Measurements from ENCODE around the gene ZNF835. TPM values are rescaled to one million over a fixed set of nuclear protein-coding genes. Genes with fewer than 3 reads are reported as not detected.
A peak's percentile ranks its signal among the peaks of the same experiment; 100 is the strongest.

ZNF835 gene
- total and polyA plus RNA-seq, 2 of the 13 experiments (the other 11 are each of a cell fraction or from before 2014, with no cell fraction given): not detected

DNA sequence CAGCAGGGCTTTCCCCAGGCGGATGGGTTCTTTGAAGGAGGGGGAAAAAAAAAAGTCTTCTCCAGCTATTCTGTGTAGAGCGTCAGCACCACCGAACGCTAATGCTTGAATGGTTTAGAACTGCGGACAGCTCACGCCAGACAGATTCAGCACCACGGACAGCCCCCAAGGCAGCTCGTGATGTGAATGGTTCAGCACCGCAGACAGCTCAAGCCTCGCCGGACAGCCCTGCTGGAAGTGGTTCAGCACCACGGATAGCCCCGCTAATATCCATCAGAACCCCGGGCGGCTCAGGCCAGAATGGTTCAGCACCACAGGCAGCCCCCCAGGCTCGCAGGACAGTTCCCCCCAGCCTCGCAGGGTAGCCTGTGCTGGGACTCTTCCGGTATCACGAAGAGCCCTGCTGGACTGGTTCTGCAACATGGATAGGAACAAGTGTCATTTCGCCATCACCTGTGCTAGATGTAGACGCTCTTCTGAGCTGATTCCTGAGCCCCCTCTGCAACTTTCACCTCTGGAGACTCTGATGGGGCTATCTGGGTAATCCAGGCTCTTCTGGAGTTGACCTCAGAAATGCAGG, 33.5 kb downstream of the ZNF835 start (continued):
- TF ChIP-seq, protein P1, sequence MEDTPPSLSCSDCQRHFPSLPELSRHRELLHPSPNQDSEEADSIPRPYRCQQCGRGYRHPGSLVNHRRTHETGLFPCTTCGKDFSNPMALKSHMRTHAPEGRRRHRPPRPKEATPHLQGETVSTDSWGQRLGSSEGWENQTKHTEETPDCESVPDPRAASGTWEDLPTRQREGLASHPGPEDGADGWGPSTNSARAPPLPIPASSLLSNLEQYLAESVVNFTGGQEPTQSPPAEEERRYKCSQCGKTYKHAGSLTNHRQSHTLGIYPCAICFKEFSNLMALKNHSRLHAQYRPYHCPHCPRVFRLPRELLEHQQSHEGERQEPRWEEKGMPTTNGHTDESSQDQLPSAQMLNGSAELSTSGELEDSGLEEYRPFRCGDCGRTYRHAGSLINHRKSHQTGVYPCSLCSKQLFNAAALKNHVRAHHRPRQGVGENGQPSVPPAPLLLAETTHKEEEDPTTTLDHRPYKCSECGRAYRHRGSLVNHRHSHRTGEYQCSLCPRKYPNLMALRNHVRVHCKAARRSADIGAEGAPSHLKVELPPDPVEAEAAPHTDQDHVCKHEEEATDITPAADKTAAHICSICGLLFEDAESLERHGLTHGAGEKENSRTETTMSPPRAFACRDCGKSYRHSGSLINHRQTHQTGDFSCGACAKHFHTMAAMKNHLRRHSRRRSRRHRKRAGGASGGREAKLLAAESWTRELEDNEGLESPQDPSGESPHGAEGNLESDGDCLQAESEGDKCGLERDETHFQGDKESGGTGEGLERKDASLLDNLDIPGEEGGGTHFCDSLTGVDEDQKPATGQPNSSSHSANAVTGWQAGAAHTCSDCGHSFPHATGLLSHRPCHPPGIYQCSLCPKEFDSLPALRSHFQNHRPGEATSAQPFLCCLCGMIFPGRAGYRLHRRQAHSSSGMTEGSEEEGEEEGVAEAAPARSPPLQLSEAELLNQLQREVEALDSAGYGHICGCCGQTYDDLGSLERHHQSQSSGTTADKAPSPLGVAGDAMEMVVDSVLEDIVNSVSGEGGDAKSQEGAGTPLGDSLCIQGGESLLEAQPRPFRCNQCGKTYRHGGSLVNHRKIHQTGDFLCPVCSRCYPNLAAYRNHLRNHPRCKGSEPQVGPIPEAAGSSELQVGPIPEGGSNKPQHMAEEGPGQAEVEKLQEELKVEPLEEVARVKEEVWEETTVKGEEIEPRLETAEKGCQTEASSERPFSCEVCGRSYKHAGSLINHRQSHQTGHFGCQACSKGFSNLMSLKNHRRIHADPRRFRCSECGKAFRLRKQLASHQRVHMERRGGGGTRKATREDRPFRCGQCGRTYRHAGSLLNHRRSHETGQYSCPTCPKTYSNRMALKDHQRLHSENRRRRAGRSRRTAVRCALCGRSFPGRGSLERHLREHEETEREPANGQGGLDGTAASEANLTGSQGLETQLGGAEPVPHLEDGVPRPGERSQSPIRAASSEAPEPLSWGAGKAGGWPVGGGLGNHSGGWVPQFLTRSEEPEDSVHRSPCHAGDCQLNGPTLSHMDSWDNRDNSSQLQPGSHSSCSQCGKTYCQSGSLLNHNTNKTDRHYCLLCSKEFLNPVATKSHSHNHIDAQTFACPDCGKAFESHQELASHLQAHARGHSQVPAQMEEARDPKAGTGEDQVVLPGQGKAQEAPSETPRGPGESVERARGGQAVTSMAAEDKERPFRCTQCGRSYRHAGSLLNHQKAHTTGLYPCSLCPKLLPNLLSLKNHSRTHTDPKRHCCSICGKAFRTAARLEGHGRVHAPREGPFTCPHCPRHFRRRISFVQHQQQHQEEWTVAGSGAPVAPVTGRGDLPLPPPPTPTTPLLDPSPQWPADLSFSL (CRISPR knock-in tag; IDR thresholded peaks at IDR 0.05): peak; percentile 90
- TF ChIP-seq ZNF550 (CRISPR knock-in tag; IDR thresholded peaks at IDR 0.05; ENCODE audit: borderline replicate concordance): peak; percentile 96; the same call in 1 of the 2 replicates
- TF ChIP-seq ZNF776 (CRISPR knock-in tag; IDR thresholded peaks at IDR 0.05): peak; percentile 99
- no peak for TF ChIP-seq TCF7 (IDR thresholded peaks at IDR 0.05; ENCODE audit: low read depth)
- TF ChIP-seq ZFP90 (CRISPR knock-in tag; IDR thresholded peaks at IDR 0.05; ENCODE audit: borderline replicate concordance): peak; percentile 100
- TF ChIP-seq ZFP37 (CRISPR knock-in tag; IDR thresholded peaks at IDR 0.05; ENCODE audit: borderline replicate concordance): peak; percentile 100
- TF ChIP-seq FOXK2 (IDR thresholded peaks at IDR 0.05): no peak
- TF ChIP-seq ZC3H4 (CRISPR knock-in tag; IDR thresholded peaks at IDR 0.05; ENCODE audit: borderline replicate concordance): peak; percentile 91
- TF ChIP-seq SNAPC5 (CRISPR knock-in tag; IDR thresholded peaks at IDR 0.05; ENCODE audit: borderline replicate concordance): peak; percentile 99
- peak; percentile 100 for TF ChIP-seq ZNF547 (CRISPR knock-in tag; IDR thresholded peaks at IDR 0.05)
- peak; percentile 85 for TF ChIP-seq GATAD1 (CRISPR knock-in tag; IDR thresholded peaks at IDR 0.05)
- no peak for TF ChIP-seq AGO2 (optimal IDR thresholded peaks at IDR 0.05; ENCODE audit: low read depth, low read length)
- no peak for TF ChIP-seq POLR2AphosphoS5 (IDR thresholded peaks at IDR 0.05; ENCODE audit: low read depth, low read length)
- TF ChIP-seq CCAR2 (optimal IDR thresholded peaks at IDR 0.05; ENCODE audit: low read depth, low read length): no peak
- TF ChIP-seq ZEB1 (IDR thresholded peaks at IDR 0.05; ENCODE audit: insufficient replicate concordance, low read depth): no peak
- peak; percentile 99 for TF ChIP-seq ZNF318 (CRISPR knock-in tag; IDR thresholded peaks at IDR 0.05)
